CD14-positive monocyte (primary cell): ENCODE data around the gene TTC9C. TPM values are rescaled to one million over a fixed set of nuclear protein-coding genes. Genes with fewer than 3 reads are reported as not detected.
A peak's percentile ranks its signal among the peaks of the same experiment; 100 is the strongest.

ENCODE experiments used
- DNase-seq, 3 donors: peaks; one replicate each; pipeline ENCODE4 v3.0.0-alpha.2; 2011 to 2022
- H2AFZ ChIP-seq: 2 replicates; pipeline ENCODE4 v1.6.0; 2012; ENCODE audit warnings: mild to moderate bottlenecking, low read depth, low read length, inconsistent platforms; ENCODE audit not compliant: insufficient read depth, poor library complexity, severe bottlenecking
- H3K27ac ChIP-seq, 2 donors: 1 replicate in 1 of 2; 2 replicates in 1 of 2; pipeline ENCODE4 v1.5.1; 2012 to 2013; ENCODE audit warnings: low read length in 2 of 2, control low read depth in 1 of 2, inconsistent platforms in 1 of 2, low read depth in 1 of 2, mild to moderate bottlenecking in 1 of 2
- H3K27me3 ChIP-seq, 2 donors: one replicate each; pipeline versions ENCODE4 v1.6.0 to v1.6.1; 2011 to 2013; ENCODE audit warnings: low read length in 2 of 2; ENCODE audit not compliant: control insufficient read depth in 2 of 2, insufficient read depth in 2 of 2
- H3K36me3 ChIP-seq, 2 donors: replicated peaks in 1 of 2; 1 replicate in 1 of 2; 2 replicates in 1 of 2; pipeline versions ENCODE4 v1.5.1 to v1.6.1; 2012 to 2013; ENCODE audit warnings: low read length in 2 of 2, control low read depth in 1 of 2, inconsistent platforms in 1 of 2, mild to moderate bottlenecking in 1 of 2; ENCODE audit not compliant: insufficient read depth in 2 of 2, control insufficient read depth in 1 of 2
- H3K4me1 ChIP-seq, 2 donors: 1 replicate in 1 of 2; 2 replicates in 1 of 2; pipeline versions ENCODE4 v1.5.1 to v1.6.1; 2012 to 2013; ENCODE audit warnings: low read length in 2 of 2, control low read depth in 1 of 2, inconsistent platforms in 1 of 2, mild to moderate bottlenecking in 1 of 2, moderate library complexity in 1 of 2; ENCODE audit not compliant: insufficient read depth in 2 of 2, control insufficient read depth in 1 of 2
- H3K4me2 ChIP-seq: replicated peaks from 2 replicates; pipeline ENCODE3; 2012; ENCODE audit warnings: low read length, moderate library complexity, mild to moderate bottlenecking; ENCODE audit not compliant: poor library complexity, severe bottlenecking; ENCODE audit errors: extremely low read depth
- H3K4me3 ChIP-seq, 3 experiments: fragments of 200-600 bp in 1 of 3; sonication (generic) in 1 of 3; replicated peaks in 1 of 3; 1 replicate in 2 of 3; 2 replicates in 1 of 3; pipeline ENCODE4 v1.5.1; 2011 to 2013; ENCODE audit warnings: low read length in 3 of 3, mild to moderate bottlenecking in 3 of 3, control low read depth in 2 of 3, low read depth in 2 of 3, inconsistent platforms in 1 of 3, moderate library complexity in 1 of 3
- H3K79me2 ChIP-seq: 2 replicates; pipeline ENCODE4 v1.6.0; 2012; ENCODE audit warnings: mild to moderate bottlenecking, control low read depth, inconsistent platforms, low read length, moderate library complexity; ENCODE audit not compliant: insufficient read depth
- H3K9ac ChIP-seq: 2 replicates; pipeline ENCODE4 v1.6.0; 2017; ENCODE audit warnings: low read length, mild to moderate bottlenecking; ENCODE audit not compliant: insufficient read depth, poor library complexity, severe bottlenecking
- H3K9me3 ChIP-seq, 2 donors: replicated peaks in 1 of 2; 1 replicate in 1 of 2; 2 replicates in 1 of 2; pipeline versions ENCODE4 v1.5.1 to v1.6.1; 2012 to 2013; ENCODE audit warnings: low read length in 2 of 2, control low read depth in 1 of 2; ENCODE audit not compliant: control insufficient read depth in 1 of 2, insufficient read depth in 1 of 2
- H4K20me1 ChIP-seq: 2 replicates; pipeline ENCODE4 v1.6.0; 2012; ENCODE audit warnings: mild to moderate bottlenecking, low read length, control low read depth, moderate library complexity; ENCODE audit not compliant: insufficient read depth
- H3K27ac Mint-ChIP-seq, 7 donors: one replicate each; pipeline ENCODE4 v1.8.0; 2020; ENCODE audit warnings: mild to moderate bottlenecking in 7 of 7, mixed read lengths in 7 of 7, moderate library complexity in 6 of 7, inconsistent platforms in 2 of 7
- H3K27me3 Mint-ChIP-seq, 3 donors: one replicate each; pipeline ENCODE4 v1.8.0; 2021 to 2022; ENCODE audit warnings: low read depth in 3 of 3, mild to moderate bottlenecking in 3 of 3, mixed read lengths in 3 of 3, moderate library complexity in 3 of 3, inconsistent platforms in 1 of 3
- H3K36me3 Mint-ChIP-seq, 2 donors: one replicate each; pipeline ENCODE4 v1.8.0; 2020; ENCODE audit warnings: mixed read lengths in 2 of 2, inconsistent platforms in 1 of 2, mild to moderate bottlenecking in 1 of 2
- H3K4me1 Mint-ChIP-seq: one replicate; pipeline ENCODE4 v1.8.0; 2020; ENCODE audit warnings: mild to moderate bottlenecking, mixed read lengths
- H3K4me3 Mint-ChIP-seq, 2 donors: one replicate each; pipeline ENCODE4 v1.8.0; 2020; ENCODE audit warnings: mild to moderate bottlenecking in 2 of 2, mixed read lengths in 2 of 2, moderate library complexity in 1 of 2
- H3K9me3 Mint-ChIP-seq, 7 donors: one replicate each; pipeline ENCODE4 v1.8.0; 2020 to 2022; ENCODE audit warnings: mixed read lengths in 7 of 7, mild to moderate bottlenecking in 6 of 7, moderate library complexity in 6 of 7, inconsistent platforms in 2 of 7
- WGBS: methylation state at CpG from one replicate; pipeline ENCODE4 v1.1.5; 2013; ENCODE audit warnings: missing lambda C conversion rate; ENCODE audit not compliant: insufficient coverage; 5-methylcytosine and 5-hydroxymethylcytosine counted together
- intact Hi-C, 2 donors: fragments of 100-400 bp; cut with micrococcal nuclease; formaldehyde crosslinking; loops; one replicate each; pipeline versions ENCODE4 v1.15.0 to v1.15.1; 2023
- polyA plus RNA-seq, 3 donors: library from polyadenylated mRNA; depleted of rRNA in 1 of 3; unstranded in 2 of 3; stranded (reverse) in 1 of 3; fragments of 300-500 nt in 2 of 3; fragments of >200 nt in 1 of 3; fragmentation: Illumina TruSeq in 2 of 3; gene quantifications; 1 replicate in 2 of 3; 2 replicates in 1 of 3; pipeline ENCODE4 v1.2.3, GENCODE V29; 2012 to 2021
- TF ChIP-seq, protein P1 (sequence below): fragments of 200-600 bp; IDR thresholded peaks from one replicate; pipeline ENCODE4 v1.8.0; 2022; ENCODE audit warnings: antibody characterized with exemption, mild to moderate bottlenecking

Gene TTC9C
- polyA plus RNA-seq, 3 donors = 17.9 to 21.6 (median 20.4) TPM

DNA sequence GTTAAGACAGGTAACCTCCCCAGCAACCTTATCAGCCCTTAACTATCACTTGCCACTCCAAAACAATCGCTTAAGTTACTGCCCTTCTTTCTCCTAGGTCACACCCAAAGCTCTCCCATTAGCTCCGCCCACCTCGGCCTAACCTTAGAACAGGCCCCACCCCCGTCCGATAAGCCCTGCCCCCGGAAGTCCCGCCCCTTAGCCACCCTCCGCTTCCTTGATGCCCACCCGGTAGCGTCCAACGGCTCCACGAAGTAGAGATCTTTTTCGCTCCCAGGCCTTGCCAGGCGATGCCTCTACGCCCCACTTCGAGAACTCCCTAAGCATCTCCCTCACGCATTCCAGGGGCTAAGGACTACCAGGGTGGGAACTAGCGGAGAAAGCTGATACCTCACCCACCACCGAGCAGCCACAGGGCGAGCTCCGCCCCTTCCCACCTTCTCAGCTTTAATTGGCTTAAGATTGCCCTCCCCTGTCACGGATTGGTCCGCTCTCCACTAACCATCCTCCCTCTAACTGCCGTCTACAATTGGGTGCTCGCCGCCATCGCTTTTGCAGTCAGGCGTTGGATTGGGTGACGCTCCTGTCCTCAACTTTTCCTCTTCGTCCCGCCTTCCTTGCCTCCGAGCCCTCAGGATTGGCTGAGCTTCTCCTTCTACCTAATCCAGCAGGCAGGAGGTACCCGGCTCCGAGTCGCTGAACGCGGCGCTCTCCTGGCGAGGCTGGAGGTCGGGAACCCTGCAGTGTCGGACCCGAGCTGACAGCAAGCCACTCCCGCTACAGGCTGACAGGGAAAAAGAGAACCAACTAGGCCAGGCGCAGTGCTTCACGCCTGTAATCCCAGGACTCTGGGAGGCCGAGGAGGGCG lies 25.7 kb downstream of the TTC9C start, which contains the start of gene ZBTB3:
Gene ZBTB3, minus strand, starts transcription at position 425 of the 868 bp plus-strand sequence. CDS start 496 bp downstream, outside the sequence.
- WGBS = under 1% methylated on average over 47 of the region's 47 CpGs
- Mint-ChIP-seq H3K27ac (peak within 1 kb of the TSS; percentile 94 to 100 (median 98)), H3K9me3 (no peaks in the 10 kb centered on the region), H3K4me1 (peaks cover 21% of the 10 kb centered on the region), H3K4me3 (peak within 1 kb of the TSS; percentile 96 to 98), H3K27me3 (peaks cover 1 to 2% (median 1%) of the 10 kb centered on the region in 3 donors), H3K36me3 (peaks cover 11 to 36% of the 10 kb centered on the region in 2 donors)
- intact Hi-C loops = no loop called here
- H4K20me1 ChIP-seq = no peaks in the 10 kb centered on the region
- no peaks in the 10 kb centered on the region for H3K9me3 ChIP-seq
- H3K4me1 ChIP-seq = peaks cover 12 to 19% of the 10 kb centered on the region in 2 donors
- peak within 1 kb of the TSS; percentile 90 for H2AFZ ChIP-seq
- peaks cover 6 to 25% of the 10 kb centered on the region in 2 donors for H3K36me3 ChIP-seq
- peak within 1 kb of the TSS; percentile 81 for H3K4me2 ChIP-seq
- H3K79me2 ChIP-seq = peaks cover 36% of the 10 kb centered on the region
- peak within 1 kb of the TSS; percentile 77 for H3K9ac ChIP-seq
- H3K27me3 ChIP-seq = no peaks in the 10 kb centered on the region
- DNase-seq = peak; percentile 99
- peak within 1 kb of the TSS; percentile 76 to 92 for H3K27ac ChIP-seq
- TF ChIP-seq, protein P1, sequence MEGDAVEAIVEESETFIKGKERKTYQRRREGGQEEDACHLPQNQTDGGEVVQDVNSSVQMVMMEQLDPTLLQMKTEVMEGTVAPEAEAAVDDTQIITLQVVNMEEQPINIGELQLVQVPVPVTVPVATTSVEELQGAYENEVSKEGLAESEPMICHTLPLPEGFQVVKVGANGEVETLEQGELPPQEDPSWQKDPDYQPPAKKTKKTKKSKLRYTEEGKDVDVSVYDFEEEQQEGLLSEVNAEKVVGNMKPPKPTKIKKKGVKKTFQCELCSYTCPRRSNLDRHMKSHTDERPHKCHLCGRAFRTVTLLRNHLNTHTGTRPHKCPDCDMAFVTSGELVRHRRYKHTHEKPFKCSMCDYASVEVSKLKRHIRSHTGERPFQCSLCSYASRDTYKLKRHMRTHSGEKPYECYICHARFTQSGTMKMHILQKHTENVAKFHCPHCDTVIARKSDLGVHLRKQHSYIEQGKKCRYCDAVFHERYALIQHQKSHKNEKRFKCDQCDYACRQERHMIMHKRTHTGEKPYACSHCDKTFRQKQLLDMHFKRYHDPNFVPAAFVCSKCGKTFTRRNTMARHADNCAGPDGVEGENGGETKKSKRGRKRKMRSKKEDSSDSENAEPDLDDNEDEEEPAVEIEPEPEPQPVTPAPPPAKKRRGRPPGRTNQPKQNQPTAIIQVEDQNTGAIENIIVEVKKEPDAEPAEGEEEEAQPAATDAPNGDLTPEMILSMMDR = no peak
- peak within 1 kb of the TSS; percentile 66 to 95 (median 79) for H3K4me3 ChIP-seq

DNA sequence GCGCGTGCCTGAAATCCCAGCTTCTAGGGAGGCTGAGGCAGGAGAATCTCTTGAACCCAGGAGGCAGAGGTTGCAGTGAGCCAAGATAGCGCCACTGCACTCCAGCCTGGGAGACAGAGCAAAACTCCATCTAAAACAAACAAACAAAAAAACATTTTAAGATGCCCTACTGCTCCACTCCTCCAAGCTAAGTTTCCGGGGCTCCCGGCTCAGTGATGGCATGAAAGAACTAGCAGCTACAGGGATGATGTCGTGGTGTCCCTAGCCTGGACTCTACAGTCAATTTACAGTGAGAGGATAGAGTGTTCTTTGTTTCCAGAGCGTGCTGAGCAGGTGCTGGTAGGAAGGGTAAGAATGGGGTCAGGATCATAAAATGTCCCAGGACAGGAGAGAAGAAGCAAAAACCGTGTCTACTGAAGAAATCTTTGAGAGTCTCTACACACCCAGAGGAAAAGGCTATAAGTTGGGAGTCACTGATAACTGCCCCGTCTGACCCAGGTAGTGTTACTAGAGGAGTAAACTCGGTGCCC lies 26.9 kb downstream of the TTC9C start:
- Mint-ChIP-seq H3K9me3 (no peaks in the 10 kb centered on the region), H3K27me3 (peaks cover 1 to 2% (median 1%) of the 10 kb centered on the region in 3 donors), H3K27ac (peak overlapping the region in 1 of 7 donors; percentile 15), H3K36me3 (peaks cover 8 to 24% of the 10 kb centered on the region in 2 donors), H3K4me1 (peaks cover 16% of the 10 kb centered on the region), H3K4me3 (no peak overlapping the region)
- Histone ChIP-seq H3K36me3 (peaks cover 5 to 18% of the 10 kb centered on the region in 2 donors), H3K4me2 (no peak overlapping the region), H2AFZ (peak overlapping the region; percentile 90), H3K4me1 (peaks cover 12 to 19% of the 10 kb centered on the region in 2 donors), H3K9ac (no peak overlapping the region), H3K27me3 (no peaks in the 10 kb centered on the region), H3K9me3 (no peaks in the 10 kb centered on the region), H3K27ac (no peak overlapping the region), H4K20me1 (no peaks in the 10 kb centered on the region), H3K4me3 (no peak overlapping the region), H3K79me2 (peaks cover 34% of the 10 kb centered on the region)
- TF ChIP-seq, protein P1 = no peak
- intact Hi-C loops = no loop called here
- no peak for DNase-seq
- WGBS = 100% methylated on average over 6 of the region's 10 CpGs
